ENCODE measurements around the gene SCOC.
A peak's percentile ranks its signal among the peaks of the same experiment; 100 is the strongest.
"Not testable (repeated sequence)": the region's sequence is repeated elsewhere in the genome, so short reads cannot be mapped to it uniquely, and the experiment has no call there.

SCOC gene

DNA sequence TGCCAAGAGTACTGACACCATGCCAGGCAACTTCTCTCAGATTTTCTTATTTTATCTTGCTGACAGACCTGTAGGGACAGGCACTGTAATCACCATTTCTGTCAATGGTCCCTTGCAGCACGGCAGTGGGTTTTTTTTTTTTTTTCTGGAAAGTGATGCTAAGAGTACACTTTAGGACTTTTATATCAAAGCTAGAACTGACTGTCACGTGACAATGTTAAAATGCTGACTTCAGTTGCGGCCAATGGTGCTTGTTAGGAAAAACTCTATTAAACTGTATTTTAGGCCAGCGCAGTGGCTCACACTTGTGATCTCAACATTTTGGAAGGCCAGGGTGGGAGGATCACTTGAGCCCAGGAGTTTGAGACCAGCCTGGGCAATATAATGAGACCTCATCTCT, 12.3 kb upstream of the SCOC start:
- no peak for DNase-seq (ENCODE audit: low spot score)

DNA sequence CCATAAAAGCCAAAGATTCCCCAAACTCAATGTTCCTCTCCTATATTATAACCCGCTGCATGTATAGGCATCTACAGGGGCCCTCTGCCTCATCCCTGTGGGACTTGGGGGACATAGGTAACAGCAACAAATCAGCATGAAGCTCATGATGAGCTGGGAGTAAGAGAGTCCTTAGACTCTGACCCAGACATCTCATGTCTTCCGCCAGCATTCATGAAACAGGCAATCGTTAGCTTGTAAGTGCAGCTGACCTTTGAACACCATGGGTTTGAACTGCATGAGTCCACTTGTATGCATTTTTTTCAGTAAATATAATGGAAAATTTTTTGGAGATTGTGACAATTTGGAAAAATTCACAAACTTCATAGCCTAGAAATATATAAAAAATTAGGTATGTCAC, 10.4 kb upstream of the SCOC start:
- no peak for DNase-seq (ENCODE audit: low spot score)

DNA sequence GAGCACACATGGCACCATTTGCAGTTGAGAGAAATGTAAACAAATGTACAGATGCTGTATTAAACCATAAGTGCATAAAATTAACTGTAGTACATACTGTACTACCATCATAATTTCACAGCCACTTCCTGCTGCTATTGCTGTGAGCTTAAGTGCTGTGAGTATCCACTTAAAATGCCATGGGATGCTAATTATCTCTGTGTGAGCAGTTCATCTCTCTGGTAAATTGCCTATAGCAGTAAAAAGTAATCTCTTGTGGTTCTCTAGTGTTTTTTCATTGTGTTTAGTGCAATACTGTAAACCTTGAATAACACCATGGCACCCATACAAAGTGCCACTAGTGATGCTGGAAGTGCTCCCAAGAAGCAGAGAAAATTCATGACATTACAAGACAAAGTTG, 9.9 kb upstream of the SCOC start:
- no peak for DNase-seq (ENCODE audit: low spot score)

DNA sequence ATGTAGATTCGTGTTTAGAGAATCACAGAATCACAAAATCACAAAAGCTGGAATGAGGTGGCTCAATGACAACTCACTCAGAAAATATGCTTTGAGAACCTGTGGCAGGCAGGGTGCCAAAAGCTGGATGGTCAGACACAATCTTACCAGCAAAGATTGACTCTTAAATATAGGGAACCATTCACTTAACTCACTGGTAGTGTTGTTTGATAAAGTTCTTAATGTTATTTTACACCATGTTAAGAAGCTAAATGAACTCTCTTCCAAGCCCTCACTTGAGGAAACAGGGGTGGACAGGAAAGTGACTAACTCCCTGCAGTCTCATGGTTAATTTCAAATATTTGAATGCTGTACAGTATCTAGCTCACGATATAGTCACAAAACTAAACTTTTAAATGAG, 5.7 kb upstream of the SCOC start:
- DNase-seq (ENCODE audit: low spot score), result no peak

DNA sequence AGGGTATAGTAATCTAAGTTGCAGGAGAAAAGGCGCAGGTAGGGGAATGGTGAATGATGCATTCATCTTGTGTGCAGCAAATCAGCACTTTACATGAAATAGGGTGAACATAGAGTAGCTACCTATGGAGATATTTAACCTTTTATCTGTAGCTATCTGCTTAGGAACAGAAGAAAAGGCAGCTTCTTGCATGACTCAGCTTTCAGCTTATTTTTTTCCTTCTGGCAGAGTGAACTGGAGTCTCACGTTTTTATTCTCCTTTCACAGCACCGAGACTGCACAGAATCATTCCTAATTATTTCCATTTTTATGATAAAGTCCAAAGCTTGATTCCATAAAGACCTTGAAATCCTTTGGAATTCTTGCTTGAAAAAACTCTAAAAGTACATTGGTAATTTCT, 4.8 kb upstream of the SCOC start:
- no peak for DNase-seq (ENCODE audit: low spot score)

DNA sequence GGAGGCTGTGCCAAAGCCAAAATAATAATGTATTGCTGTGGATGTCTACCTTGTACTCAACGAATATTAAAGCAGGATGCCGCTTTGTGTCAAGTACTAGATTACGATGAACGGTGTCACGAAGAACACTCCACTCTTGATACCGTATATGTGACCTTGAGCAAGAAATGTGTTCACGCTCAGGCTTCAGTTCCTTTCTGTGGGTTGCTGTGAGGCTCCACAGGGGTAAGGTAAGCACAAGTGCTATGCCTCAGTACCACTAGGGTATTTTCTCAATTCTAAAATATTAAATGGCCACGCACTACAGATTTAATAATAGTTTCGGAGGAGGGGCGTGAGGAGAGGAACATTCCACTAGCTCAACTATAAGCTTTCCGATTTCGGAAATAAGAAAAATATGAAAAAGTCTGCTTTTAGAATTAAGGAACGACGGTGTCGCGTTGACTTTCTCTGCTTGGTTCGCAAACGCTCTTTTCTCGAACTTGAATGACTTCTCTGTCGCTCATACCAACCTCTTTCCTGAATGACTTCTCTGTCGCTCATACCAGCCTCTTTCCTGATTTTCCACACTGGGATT, 607 bp upstream of the SCOC start:
- peak; percentile 47 for DNase-seq (ENCODE audit: low spot score)

DNA sequence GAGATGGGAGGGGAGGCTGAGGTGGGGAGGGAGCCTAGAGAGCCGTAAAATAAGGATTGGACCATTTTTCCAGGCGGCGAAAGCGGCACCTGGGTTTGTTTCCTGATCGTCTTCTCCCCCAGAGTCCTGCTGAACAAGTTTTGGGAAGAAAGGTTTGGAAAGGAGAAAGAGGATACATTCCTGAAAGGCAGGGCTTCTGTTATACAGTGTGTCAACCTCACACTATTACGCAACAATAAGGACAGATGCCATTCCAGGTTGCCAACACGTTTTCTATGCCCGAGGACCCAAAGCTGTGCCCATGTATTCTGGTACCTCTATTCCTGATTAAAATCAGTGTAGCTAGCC, 658 bp downstream of the SCOC start:
- no peak for DNase-seq (ENCODE audit: low spot score)

DNA sequence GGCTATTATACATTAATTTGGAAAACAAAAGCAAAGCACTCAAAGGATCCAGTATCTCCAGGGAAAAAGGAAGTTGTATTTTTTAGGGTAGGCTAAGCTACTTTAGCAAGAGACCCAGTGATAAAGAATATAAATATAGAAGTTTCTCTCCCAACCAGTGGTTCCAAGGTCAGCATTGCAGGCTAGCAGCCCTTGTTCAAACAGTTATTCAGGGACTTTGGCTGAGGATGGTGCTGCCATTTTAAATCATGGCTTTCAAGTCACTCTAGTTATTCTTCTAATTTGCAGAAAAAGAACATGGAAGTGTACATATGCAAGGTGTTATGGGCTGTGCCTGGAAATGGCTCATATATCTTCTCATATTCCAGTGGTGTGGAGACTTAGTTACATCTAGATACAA, 9.3 kb downstream of the SCOC start:
- DNase-seq (ENCODE audit: low spot score), result no peak

DNA sequence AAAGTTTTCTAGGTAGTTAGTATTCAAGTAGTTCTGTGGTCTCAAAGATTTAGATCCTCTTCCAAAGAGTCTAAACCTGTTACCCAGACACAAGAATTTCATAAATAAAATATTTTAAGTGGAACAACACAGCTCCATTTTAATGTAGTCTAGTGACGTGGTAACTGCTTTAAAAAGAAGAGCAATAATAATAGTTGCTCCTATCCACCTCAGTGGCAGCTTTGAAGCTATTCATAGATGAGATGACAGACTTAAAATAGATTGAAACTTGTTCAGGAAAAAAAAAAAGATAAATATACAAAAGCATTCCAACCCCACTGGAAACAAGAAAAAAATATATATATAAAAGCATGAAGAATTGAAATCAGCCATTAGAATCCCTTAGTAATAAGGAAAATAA, 14.6 kb downstream of the SCOC start:
- no peak for DNase-seq (ENCODE audit: low spot score)

DNA sequence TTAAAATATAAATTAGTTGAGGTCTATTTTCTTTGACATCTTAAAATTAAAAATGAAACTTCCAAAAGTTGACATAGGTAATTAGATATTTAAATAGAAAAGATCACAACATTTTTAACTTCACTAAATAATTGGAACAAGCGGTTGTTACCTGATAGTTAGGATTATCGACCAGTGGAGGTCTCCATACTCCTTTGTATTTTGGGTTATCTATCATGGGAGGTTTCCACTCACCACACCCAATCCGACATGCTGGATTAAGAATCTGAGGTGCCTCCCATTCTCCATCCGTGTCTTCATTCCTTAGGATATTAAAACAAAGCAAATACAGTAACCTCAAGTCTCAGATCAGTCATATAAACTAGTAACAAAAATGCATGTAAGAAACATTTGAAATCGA, 22.2 kb downstream of the SCOC start:
- DNase-seq (ENCODE audit: low spot score), result no peak

DNA sequence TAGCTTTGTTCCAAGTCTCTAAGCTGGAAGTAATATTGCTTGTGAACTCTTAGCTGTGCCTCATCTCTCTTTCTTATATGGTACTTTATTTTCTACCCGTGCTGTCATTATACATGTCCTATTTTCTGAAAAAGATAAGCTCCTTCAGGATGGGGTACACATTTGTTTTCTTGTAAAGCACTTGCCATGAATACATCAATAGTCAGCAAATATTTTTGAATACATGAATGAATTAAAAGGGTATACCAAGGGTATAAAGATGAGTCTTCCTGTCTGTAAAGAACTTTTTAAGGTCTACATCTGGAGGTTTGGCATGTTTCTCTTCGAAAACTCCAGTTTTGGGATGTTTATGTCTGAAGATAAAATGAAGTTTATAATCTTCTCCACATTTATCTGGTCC, 26.7 kb downstream of the SCOC start:
- DNase-seq (ENCODE audit: low spot score), result no peak

DNA sequence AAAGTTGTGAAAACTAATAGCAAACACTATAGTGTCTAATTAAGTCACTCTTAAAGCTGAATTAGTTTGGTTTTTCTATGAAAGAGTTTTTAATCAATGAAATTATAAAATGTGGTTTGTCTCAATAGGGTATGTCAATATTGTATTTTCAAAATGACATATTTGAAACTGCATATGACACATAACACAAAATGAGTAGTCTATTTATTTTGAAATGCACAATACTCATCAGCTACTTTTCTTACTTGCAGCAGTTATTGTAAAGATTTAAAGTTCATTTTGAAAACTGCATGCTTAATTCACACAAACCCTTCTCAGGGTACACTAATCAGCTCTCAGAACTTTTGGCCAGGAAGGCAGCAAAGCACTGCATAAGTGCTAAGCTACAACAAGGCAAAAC, 32.8 kb downstream of the SCOC start:
- DNase-seq (ENCODE audit: low spot score), result no peak

DNA sequence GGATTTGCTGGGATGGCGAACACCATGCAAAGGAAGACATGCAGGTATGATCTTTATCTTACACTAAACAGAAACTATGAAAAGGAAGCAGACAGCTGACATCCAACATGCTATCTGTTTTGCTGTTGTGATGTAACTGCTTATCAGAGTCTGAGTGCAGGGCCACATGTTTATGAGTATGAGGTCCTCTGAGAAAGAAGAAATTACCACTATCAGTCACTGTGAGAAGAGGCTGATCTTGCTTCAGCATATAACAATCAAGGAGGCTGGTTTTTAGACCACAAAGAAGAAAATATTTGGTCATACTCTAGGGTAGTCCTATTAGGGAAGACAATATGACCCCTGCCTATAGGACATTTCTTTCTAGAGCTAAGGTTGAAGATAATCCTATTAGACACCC, 35.5 kb downstream of the SCOC start:
- DNase-seq (ENCODE audit: low spot score), result no peak

DNA sequence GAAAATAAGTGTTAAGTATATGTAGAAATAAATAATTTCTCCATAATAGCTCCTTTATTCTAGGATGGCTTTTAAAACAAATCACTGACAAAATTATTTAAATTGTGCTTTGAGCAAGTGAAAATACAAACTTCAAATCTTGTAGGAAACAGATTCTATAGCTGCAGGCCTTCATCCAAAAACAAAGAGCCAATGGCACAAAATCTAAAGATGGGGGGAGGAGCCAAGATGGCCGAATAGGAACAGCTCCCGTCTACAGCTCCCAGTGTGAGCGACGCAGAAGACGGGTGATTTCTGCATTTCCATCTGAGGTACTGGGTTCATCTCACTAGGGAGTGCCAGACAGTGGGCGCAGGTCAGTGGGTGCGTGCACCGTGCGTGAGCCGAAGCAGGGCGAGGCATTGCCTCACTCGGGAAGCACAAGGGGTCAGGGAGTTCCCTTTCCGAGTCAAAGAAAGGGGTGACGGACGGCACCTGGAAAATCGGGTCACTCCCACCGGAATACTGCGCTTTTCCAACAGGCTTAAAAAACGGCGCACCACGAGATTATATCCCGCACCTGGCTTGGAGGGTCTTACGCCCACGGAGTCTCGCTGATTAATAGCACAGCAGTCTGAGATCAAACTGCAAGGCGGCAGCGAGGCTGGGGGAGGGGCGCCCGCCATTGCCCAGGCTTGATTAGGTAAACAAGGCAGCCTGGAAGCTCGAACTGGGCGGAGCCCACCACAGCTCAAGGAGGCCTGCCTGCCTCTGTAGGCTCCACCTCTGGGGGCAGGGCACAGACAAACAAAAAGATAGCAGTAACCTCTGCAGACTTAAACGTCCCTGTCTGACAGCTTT, 39.9 kb downstream of the SCOC start:
- not testable (repeated sequence) for DNase-seq (ENCODE audit: low spot score)

DNA sequence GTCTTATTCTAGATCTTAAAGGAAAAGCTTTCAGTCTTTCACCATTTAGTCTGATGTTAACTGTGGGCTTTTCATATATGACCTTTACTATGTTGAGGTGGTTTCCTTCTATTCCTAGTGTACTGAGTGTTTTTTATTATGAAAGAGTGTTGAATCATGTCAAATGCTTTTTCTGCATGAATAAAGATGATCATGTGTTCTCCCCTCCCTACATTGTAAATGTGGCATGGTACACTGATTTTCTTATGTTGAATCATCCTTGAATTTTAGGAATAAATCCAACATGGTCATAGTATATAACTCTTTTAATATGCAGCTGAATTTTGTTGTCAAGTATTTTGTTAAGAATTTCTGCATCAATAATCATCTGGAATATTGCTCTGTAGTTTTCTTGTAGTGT, 49.7 kb downstream of the SCOC start:
- DNase-seq (ENCODE audit: low spot score), result no peak

DNA sequence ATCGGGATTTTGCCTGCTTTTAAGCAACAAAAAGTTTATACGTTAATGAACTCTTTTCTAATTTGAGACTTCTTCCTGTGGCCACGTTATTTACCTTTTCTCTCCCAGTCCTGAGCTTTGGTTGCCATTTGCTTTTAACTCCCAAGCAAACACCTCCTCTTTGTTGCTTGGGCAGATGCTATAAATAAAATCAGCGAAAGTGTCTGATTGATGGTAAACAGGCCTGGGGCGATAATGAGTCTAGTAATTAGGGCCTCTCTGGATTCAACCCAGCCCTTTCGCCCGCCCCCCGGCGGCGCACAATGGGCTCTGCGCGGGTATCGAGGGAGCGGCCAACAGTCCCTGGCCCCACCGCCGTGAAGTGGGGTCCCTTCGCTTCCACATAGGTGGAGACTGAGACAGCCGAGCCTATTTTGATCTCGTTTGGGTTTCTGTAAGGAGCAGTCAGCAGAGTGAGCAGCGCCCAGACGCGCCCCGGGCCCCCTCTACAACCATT, 53.2 kb downstream of the SCOC start:
- no peak for DNase-seq (ENCODE audit: low spot score)

DNA sequence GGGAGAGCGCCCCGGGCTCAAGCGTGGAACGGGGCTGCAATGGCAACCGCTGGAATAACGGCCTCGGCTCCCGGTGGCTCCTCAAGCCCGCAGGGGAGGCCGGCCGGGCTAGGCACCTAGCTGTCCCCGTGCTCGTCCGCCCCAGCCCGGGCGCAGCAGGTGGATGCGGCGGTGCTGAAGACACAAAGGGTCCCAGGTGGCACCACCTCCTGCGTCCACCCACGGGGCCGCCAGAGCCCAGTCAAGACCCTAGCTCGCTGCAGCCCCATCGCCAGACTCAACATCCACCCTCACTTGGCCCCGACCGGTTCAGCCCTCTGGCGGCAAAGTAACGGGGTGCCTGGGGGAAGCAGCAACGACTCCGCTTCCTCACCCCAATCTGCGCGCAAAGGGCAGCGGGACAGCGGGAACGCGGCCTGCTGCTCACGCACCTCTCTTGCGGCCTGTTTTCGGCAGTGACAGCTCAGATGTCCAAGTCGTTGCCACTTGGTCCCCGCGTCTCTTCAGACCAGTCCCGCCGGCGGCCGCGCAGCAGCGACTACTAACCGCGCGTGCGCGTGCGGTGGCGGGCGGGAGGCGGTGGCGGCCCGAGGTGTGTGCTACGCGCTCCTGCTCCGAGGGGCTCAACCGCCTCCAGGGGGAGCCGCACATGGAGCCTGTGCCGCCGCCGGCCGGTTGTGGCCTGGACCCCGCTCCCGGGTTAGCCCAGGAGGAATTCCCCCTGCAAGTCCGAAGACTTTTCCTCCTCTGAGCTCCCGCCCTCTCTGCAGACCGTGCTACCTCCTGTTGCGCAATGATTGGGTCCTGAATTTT, 53.9 kb downstream of the SCOC start, which contains the start of gene CLGN:
Gene CLGN, minus strand, starts transcription at position 543 of the 813 bp plus-strand sequence. CDS start 14,570 bp downstream, outside the sequence.
- DNase-seq (ENCODE audit: low spot score), result peak; percentile 26

DNA sequence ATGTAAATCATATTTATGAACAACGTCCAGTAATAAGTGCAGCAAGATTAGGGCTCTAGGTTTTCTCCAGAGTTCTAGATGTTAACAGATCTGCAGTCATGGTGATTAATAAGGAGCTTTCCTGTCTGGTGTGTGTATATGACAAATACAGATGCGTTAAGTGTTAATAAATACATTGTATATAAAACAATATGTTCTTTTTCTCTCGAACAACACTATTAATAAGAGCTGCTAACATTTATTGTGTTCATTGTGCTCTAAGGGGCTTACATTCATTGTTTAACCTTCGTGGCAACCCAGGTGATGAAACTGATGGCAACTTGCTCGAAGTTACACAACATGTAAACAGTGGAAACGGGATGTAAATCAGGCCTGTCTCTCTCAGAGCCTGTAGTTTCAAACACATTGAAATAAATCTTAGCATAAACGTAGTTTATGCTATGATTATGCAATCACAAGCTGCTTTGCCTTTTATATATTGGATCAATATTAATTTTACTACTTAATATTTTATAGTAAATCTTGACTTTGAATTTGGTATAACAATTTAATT, 54.5 kb downstream of the SCOC start:
- no peak for DNase-seq (ENCODE audit: low spot score)

Data from pons (tissue), 1 donor.